Measurements from ENCODE around the gene ZDHHC13.

- TF ChIP-seq PRPF4 (IDR thresholded peaks at IDR 0.05; ENCODE audit: insufficient read depth, low read depth, low read length, poor library complexity, severe bottlenecking) (no peak), RCOR1 (IDR thresholded peaks at IDR 0.05; ENCODE audit: borderline replicate concordance in 1 of 2, low read depth in 2 of 2, low read length in 2 of 2) (no peak), PREB (CRISPR knock-in tag; IDR thresholded peaks at IDR 0.05) (no peak), EZH2 (IDR thresholded peaks at IDR 0.05; ENCODE audit: borderline replicate concordance, low read depth, low read length) (no peak), MTA2 (IDR thresholded peaks at IDR 0.05; ENCODE audit: low read depth) (no peak), BRCA1 (IDR thresholded peaks at IDR 0.05) (no peak), BRCA1 (CRISPR knock-in tag; IDR thresholded peaks at IDR 0.05) (no peak), POLR2AphosphoS2 (IDR thresholded peaks at IDR 0.05; ENCODE audit: low read length) (no peak), ZNF274 (IDR thresholded peaks at IDR 0.05; ENCODE audit: borderline replicate concordance, low read depth, low read length) (no peak), GATA2 (CRISPR knock-in tag; IDR thresholded peaks at IDR 0.05) (no peak), POU5F1 (IDR thresholded peaks at IDR 0.05; ENCODE audit: borderline replicate concordance, low read depth, low read length, partially characterized antibody) (no peak)
- TF ChIP-seq, protein P1, sequence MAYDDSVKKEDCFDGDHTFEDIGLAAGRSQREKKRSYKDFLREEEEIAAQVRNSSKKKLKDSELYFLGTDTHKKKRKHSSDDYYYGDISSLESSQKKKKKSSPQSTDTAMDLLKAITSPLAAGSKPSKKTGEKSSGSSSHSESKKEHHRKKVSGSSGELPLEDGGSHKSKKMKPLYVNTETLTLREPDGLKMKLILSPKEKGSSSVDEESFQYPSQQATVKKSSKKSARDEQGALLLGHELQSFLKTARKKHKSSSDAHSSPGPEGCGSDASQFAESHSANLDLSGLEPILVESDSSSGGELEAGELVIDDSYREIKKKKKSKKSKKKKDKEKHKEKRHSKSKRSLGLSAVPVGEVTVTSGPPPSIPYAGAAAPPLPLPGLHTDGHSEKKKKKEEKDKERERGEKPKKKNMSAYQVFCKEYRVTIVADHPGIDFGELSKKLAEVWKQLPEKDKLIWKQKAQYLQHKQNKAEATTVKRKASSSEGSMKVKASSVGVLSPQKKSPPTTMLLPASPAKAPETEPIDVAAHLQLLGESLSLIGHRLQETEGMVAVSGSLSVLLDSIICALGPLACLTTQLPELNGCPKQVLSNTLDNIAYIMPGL (CRISPR knock-in tag; IDR thresholded peaks at IDR 0.05), result no peak
- TF ChIP-seq, protein P2, sequence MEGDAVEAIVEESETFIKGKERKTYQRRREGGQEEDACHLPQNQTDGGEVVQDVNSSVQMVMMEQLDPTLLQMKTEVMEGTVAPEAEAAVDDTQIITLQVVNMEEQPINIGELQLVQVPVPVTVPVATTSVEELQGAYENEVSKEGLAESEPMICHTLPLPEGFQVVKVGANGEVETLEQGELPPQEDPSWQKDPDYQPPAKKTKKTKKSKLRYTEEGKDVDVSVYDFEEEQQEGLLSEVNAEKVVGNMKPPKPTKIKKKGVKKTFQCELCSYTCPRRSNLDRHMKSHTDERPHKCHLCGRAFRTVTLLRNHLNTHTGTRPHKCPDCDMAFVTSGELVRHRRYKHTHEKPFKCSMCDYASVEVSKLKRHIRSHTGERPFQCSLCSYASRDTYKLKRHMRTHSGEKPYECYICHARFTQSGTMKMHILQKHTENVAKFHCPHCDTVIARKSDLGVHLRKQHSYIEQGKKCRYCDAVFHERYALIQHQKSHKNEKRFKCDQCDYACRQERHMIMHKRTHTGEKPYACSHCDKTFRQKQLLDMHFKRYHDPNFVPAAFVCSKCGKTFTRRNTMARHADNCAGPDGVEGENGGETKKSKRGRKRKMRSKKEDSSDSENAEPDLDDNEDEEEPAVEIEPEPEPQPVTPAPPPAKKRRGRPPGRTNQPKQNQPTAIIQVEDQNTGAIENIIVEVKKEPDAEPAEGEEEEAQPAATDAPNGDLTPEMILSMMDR (IDR thresholded peaks at IDR 0.05 in 2 of 3, conservative IDR thresholded peaks at IDR 0.05 in 1 of 3; ENCODE audit: insufficient read depth in 2 of 3, low read depth in 1 of 3, low read length in 3 of 3), result no peak
Observed at GRCh38 chr11:19089421-19089820, 27.5 kb upstream of the ZDHHC13 start.

All from K562 (cell line).